ENCODE results near the gene TM6SF1. TPM values are rescaled to one million over a fixed set of nuclear protein-coding genes. Genes with fewer than 3 reads are reported as not detected.
"Not testable (repeated sequence)": the region's sequence is repeated elsewhere in the genome, so short reads cannot be mapped to it uniquely, and the experiment has no call there.

Gene TM6SF1
- total and polyA plus RNA-seq, 2 donors (not counting 1 experiment from before 2014, with no cell fraction given) = 3.6 to 3.9 TPM

DNA sequence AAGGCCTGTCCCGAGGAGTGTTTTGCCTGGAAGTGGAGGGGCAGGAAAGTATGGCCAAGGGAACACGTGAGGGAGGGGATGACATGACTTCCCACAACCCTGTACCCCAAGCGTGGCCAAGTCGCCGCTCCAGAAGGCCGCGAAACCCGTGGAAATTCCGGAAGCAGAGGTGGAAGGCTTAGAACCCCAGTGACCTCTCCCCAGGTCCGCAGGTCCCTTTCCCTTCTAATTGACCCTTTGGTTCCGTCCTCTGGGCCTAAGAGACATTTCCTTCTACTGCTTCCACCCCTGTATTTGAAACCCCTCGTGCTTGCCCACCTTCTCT, 39.8 kb upstream of the TM6SF1 start:
- Histone ChIP-seq H3K27me3 (ENCODE audit: control insufficient read depth, insufficient read depth, low read length) (no peaks in the 10 kb centered on the region), H3K9ac (ENCODE audit: insufficient read depth, low read length) (no peak overlapping the region), H3K4me2 (ENCODE audit: extremely low read depth, insufficient read depth, low read length) (no peak overlapping the region), H2AFZ (ENCODE audit: low read length) (peak overlapping the region; percentile 72), H3K36me3 (ENCODE audit: control insufficient read depth, insufficient read depth, low read length) (peaks cover under 1% of the 10 kb centered on the region), H3K27ac (ENCODE audit: insufficient read depth, low read length) (peak overlapping the region; percentile 91), H3K4me3 (replicated peaks in 1 of 4; ENCODE audit: control extremely low read depth in 1 of 4, insufficient read depth in 1 of 4, low read depth in 3 of 4, low read length in 4 of 4) (peak overlapping the region in 2 of 4 experiments; percentile 51 to 87), H3K79me2 (ENCODE audit: control insufficient read depth, insufficient read depth, low read length) (peaks cover 42% of the 10 kb centered on the region), H4K20me1 (ENCODE audit: control insufficient read depth, extremely low read depth, insufficient read depth, low read length) (peaks cover 5% of the 10 kb centered on the region), H3K9me3 (ENCODE audit: control insufficient read depth, insufficient read depth, low read depth, low read length) (no peaks in the 10 kb centered on the region), H3K4me1 (ENCODE audit: control insufficient read depth, extremely low read depth, insufficient read depth, low read length) (peaks cover 3% of the 10 kb centered on the region)
- no peak for TF ChIP-seq EZH2 (IDR thresholded peaks at IDR 0.05; ENCODE audit: low read length, missing control alignments)
- TF ChIP-seq, protein P1, sequence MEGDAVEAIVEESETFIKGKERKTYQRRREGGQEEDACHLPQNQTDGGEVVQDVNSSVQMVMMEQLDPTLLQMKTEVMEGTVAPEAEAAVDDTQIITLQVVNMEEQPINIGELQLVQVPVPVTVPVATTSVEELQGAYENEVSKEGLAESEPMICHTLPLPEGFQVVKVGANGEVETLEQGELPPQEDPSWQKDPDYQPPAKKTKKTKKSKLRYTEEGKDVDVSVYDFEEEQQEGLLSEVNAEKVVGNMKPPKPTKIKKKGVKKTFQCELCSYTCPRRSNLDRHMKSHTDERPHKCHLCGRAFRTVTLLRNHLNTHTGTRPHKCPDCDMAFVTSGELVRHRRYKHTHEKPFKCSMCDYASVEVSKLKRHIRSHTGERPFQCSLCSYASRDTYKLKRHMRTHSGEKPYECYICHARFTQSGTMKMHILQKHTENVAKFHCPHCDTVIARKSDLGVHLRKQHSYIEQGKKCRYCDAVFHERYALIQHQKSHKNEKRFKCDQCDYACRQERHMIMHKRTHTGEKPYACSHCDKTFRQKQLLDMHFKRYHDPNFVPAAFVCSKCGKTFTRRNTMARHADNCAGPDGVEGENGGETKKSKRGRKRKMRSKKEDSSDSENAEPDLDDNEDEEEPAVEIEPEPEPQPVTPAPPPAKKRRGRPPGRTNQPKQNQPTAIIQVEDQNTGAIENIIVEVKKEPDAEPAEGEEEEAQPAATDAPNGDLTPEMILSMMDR (conservative IDR thresholded peaks at IDR 0.05 in 1 of 2, IDR thresholded peaks at IDR 0.05 in 1 of 2; ENCODE audit: low read depth in 1 of 2, low read length in 2 of 2) = no peak
- no peak for DNase-seq (ENCODE audit: low read depth in 2 of 2)

DNA sequence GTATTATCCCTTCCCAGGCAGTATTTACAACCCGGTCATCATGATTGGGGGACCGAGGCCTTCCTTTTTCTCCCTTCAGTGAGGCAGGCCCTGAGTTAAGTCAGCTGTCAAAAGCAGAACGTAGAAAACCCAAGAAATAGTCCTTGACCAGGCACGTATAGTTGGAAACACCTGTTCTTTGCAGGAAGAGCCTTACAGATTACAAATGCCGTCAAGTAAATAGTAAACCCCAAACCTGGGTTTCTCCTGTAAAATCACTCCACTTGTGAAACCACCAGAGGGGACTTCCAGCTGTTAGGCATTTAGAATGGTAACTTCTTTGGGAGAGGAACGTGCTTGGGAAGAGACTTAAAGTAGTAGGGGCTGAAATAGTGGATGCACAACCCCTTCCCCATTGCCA, 39.4 kb upstream of the TM6SF1 start:
- Histone ChIP-seq H4K20me1 (ENCODE audit: control insufficient read depth, extremely low read depth, insufficient read depth, low read length) (peaks cover 5% of the 10 kb centered on the region), H3K4me1 (ENCODE audit: control insufficient read depth, extremely low read depth, insufficient read depth, low read length) (peaks cover 3% of the 10 kb centered on the region), H3K9ac (ENCODE audit: insufficient read depth, low read length) (no peak overlapping the region), H3K36me3 (ENCODE audit: control insufficient read depth, insufficient read depth, low read length) (no peaks in the 10 kb centered on the region), H3K9me3 (ENCODE audit: control insufficient read depth, insufficient read depth, low read depth, low read length) (no peaks in the 10 kb centered on the region), H3K27ac (ENCODE audit: insufficient read depth, low read length) (no peak overlapping the region), H3K27me3 (ENCODE audit: control insufficient read depth, insufficient read depth, low read length) (no peaks in the 10 kb centered on the region), H3K4me3 (replicated peaks in 1 of 4; ENCODE audit: control extremely low read depth in 1 of 4, insufficient read depth in 1 of 4, low read depth in 3 of 4, low read length in 4 of 4) (no peak overlapping the region), H3K79me2 (ENCODE audit: control insufficient read depth, insufficient read depth, low read length) (peaks cover 38% of the 10 kb centered on the region), H2AFZ (ENCODE audit: low read length) (no peak overlapping the region), H3K4me2 (ENCODE audit: extremely low read depth, insufficient read depth, low read length) (no peak overlapping the region)
- no peak for DNase-seq (ENCODE audit: low read depth in 2 of 2)
- TF ChIP-seq EZH2 (IDR thresholded peaks at IDR 0.05; ENCODE audit: low read length, missing control alignments) = no peak
- TF ChIP-seq, protein P1 (conservative IDR thresholded peaks at IDR 0.05 in 1 of 2, IDR thresholded peaks at IDR 0.05 in 1 of 2; ENCODE audit: low read depth in 1 of 2, low read length in 2 of 2) = no peak

DNA sequence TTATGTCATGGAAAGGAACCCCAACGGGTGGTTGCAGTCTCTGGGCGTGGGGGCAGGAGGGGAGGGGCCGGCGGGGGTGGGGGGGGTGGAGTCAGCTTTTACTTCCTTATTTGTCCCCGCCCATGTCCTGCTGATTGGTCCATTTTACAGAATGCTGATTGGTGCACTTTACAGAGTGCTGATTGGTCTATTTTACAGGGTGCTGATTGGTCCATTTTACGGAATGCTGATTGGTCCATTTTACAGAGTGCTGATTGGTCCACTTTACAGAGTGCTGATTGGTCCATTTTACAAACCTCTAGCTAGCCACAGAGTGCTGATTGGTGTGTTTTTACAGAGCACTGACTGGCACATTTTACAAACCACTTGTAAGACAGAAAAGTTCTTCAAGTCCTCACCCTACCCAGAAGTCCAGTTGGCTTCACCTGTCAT, 38.2 kb upstream of the TM6SF1 start:
- not testable (repeated sequence) for H3K9ac ChIP-seq (ENCODE audit: insufficient read depth, low read length); H3K4me3 ChIP-seq (replicated peaks in 1 of 4; ENCODE audit: control extremely low read depth in 1 of 4, insufficient read depth in 1 of 4, low read depth in 3 of 4, low read length in 4 of 4); H4K20me1 ChIP-seq (ENCODE audit: control insufficient read depth, extremely low read depth, insufficient read depth, low read length); H2AFZ ChIP-seq (ENCODE audit: low read length); H3K27me3 ChIP-seq (ENCODE audit: control insufficient read depth, insufficient read depth, low read length); H3K27ac ChIP-seq (ENCODE audit: insufficient read depth, low read length); H3K4me2 ChIP-seq (ENCODE audit: extremely low read depth, insufficient read depth, low read length); H3K4me1 ChIP-seq (ENCODE audit: control insufficient read depth, extremely low read depth, insufficient read depth, low read length); H3K36me3 ChIP-seq (ENCODE audit: control insufficient read depth, insufficient read depth, low read length); H3K9me3 ChIP-seq (ENCODE audit: control insufficient read depth, insufficient read depth, low read depth, low read length); DNase-seq (ENCODE audit: low read depth in 2 of 2)
- H3K79me2 ChIP-seq (ENCODE audit: control insufficient read depth, insufficient read depth, low read length) = peaks cover 26% of the 10 kb centered on the region

All from fibroblast of lung (primary cell).